Measurements from ENCODE around the gene ARRB2.

DNA sequence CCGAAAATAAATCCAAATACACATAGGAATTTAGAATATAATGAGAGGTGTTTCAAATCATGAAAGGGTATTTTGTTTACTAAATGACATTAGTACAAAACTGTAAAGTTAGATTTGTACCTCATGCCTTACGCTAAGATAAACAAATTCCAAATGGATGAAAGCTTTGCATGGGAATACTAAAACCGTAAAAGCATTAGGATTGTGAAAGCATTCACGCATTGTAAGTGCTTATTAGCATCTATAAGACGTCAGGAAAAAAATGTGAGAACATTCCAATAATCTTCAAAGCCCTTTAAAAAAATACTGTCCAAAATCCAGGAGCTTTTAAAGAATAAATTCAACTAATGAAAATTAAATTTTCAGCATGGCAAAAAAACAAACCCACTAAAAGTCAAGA, 44.1 kb upstream of the ARRB2 start:
- no peak for TF ChIP-seq EZH2 (IDR thresholded peaks at IDR 0.05; ENCODE audit: borderline replicate concordance, low read length)
- TF ChIP-seq CTCF (IDR thresholded peaks at IDR 0.05; ENCODE audit: low read length): no peak

Measured in OCI-LY1 (cell line).